K562 (cell line): Measurements from ENCODE around the gene SLC25A1.

Experiments used
- CTCF ChIP-seq, 3 experiments: IDR thresholded peaks in 2 of 3; conservative IDR thresholded peaks in 1 of 3; 2 replicates each; pipeline ENCODE4 v1.5.1; 2011 to 2012; ENCODE audit warnings: low read length in 3 of 3, mild to moderate bottlenecking in 3 of 3, control low read depth in 2 of 3, improper control_type of control experiment in 1 of 3, inconsistent platforms in 1 of 3, low read depth in 1 of 3, mixed read lengths in 1 of 3, moderate library complexity in 1 of 3; ENCODE audit not compliant: insufficient read depth in 2 of 3
- FOXA1 ChIP-seq: fragments of 450-650 bp; IDR thresholded peaks from 2 replicates; pipeline ENCODE4 v1.6.1; 2016; ENCODE audit warnings: mild to moderate bottlenecking, borderline replicate concordance
- GABPB1 ChIP-seq: sonication (generic); formaldehyde crosslinking; IDR thresholded peaks from 2 replicates; pipeline ENCODE4 v1.8.0; 2022; ENCODE audit warnings: mild to moderate bottlenecking, missing genetic modification reagents
- MAZ ChIP-seq, 2 experiments: fragments of 450-650 bp in 1 of 2; sonication (generic) in 1 of 2; formaldehyde crosslinking; IDR thresholded peaks in 1 of 2; conservative IDR thresholded peaks in 1 of 2; 2 replicates each; pipeline versions ENCODE4 v1.4.0 to v1.5.0; 2020; ENCODE audit warnings: mild to moderate bottlenecking in 1 of 2, missing genetic modification reagents in 1 of 2
- PTRF ChIP-seq: fragments of 450-650 bp; IDR thresholded peaks from 2 replicates; pipeline ENCODE4 v1.6.1; 2016; ENCODE audit warnings: mild to moderate bottlenecking, missing genetic modification characterization, missing compliant biosample characterization
- SRSF9 ChIP-seq: fragments of 200-400 bp; formaldehyde crosslinking; IDR thresholded peaks from 2 replicates; pipeline ENCODE4 v1.6.1; 2017; ENCODE audit warnings: low read depth, low read length, borderline replicate concordance

- no peak for TF ChIP-seq SRSF9
- TF ChIP-seq CTCF (IDR thresholded peaks at IDR 0.05 in 2 of 3, conservative IDR thresholded peaks at IDR 0.05 in 1 of 3; ENCODE audit: insufficient read depth in 2 of 3, low read depth in 1 of 3, low read length in 3 of 3): no peak
- no peak for TF ChIP-seq PTRF (tag)
- TF ChIP-seq FOXA1: no peak
- TF ChIP-seq MAZ (CRISPR knock-in tag; conservative IDR thresholded peaks at IDR 0.05 in 1 of 2, IDR thresholded peaks at IDR 0.05 in 1 of 2): no peak
- no peak for TF ChIP-seq GABPB1 (CRISPR knock-in tag)
Observed at GRCh38 chr22:19166421-19166820, 12.1 kb downstream of the SLC25A1 start.
